Keratinocyte (primary cell): ENCODE data around the gene AGFG2. TPM values are rescaled to one million over a fixed set of nuclear protein-coding genes. Genes with fewer than 3 reads are reported as not detected.

ENCODE experiments used
- DNase-seq: peaks from one replicate; pipeline ENCODE4 v3.0.0-alpha.2; 2011; ENCODE audit warnings: low read depth, missing footprints, low spot score
- FAIRE-seq: peaks from 2 replicates; lab custom pipeline; 2011; peaks lifted over from hg19 to GRCh38; lab: Jason Lieb, UNC
- H2AFZ ChIP-seq: 2 replicates; pipeline ENCODE4 v1.6.0; 2012; ENCODE audit warnings: low read length, control low read depth, inconsistent platforms; ENCODE audit not compliant: control insufficient read depth
- H3K27ac ChIP-seq: 2 replicates; pipeline ENCODE4 v1.5.1; 2011; ENCODE audit warnings: low read length; ENCODE audit not compliant: control insufficient read depth, insufficient read depth
- H3K27me3 ChIP-seq: 3 replicates; pipeline ENCODE4 v1.6.0; 2011; ENCODE audit warnings: low read length; ENCODE audit not compliant: control insufficient read depth, insufficient read depth; ENCODE audit errors: extremely low read depth
- H3K36me3 ChIP-seq, 2 experiments: 2 replicates in 1 of 2; 3 replicates in 1 of 2; pipeline ENCODE4 v1.5.1; 2011; ENCODE audit warnings: low read length in 2 of 2, mild to moderate bottlenecking in 1 of 2; ENCODE audit not compliant: control insufficient read depth in 2 of 2, insufficient read depth in 2 of 2; ENCODE audit errors: extremely low read depth in 1 of 2
- H3K4me1 ChIP-seq: 3 replicates; pipeline ENCODE4 v1.5.1; 2011; ENCODE audit warnings: low read length; ENCODE audit not compliant: control insufficient read depth, insufficient read depth; ENCODE audit errors: extremely low read depth
- H3K4me2 ChIP-seq: 3 replicates; pipeline ENCODE4 v1.6.0; 2011; ENCODE audit warnings: low read depth, low read length; ENCODE audit not compliant: control insufficient read depth, insufficient read depth; ENCODE audit errors: extremely low read depth
- H3K4me3 ChIP-seq, 3 experiments: fragments of 200-600 bp in 1 of 3; sonication (generic) in 1 of 3; 2 replicates in 2 of 3; 3 replicates in 1 of 3; pipeline ENCODE4 v1.5.1; 2011 to 2016; ENCODE audit warnings: low read length in 3 of 3, mild to moderate bottlenecking in 3 of 3, control low read depth in 2 of 3, inconsistent platforms in 1 of 3, low read depth in 1 of 3, mixed read lengths in 1 of 3, mixed run types in 1 of 3, moderate library complexity in 1 of 3; ENCODE audit not compliant: control insufficient read depth in 2 of 3, insufficient read depth in 2 of 3; ENCODE audit errors: extremely low read depth in 1 of 3
- H3K79me2 ChIP-seq: 2 replicates; pipeline ENCODE4 v1.6.0; 2012; ENCODE audit warnings: low read length; ENCODE audit not compliant: control insufficient read depth, insufficient read depth
- H3K9ac ChIP-seq: 3 replicates; pipeline ENCODE4 v1.6.0; 2011; ENCODE audit warnings: low read length; ENCODE audit not compliant: control insufficient read depth, insufficient read depth; ENCODE audit errors: extremely low read depth
- H3K9me1 ChIP-seq: 3 replicates; pipeline ENCODE4 v1.6.0; 2011; ENCODE audit warnings: low read length; ENCODE audit not compliant: control insufficient read depth, insufficient read depth; ENCODE audit errors: extremely low read depth
- H3K9me3 ChIP-seq: 2 replicates; pipeline ENCODE4 v1.5.1; 2012; ENCODE audit warnings: low read depth, low read length; ENCODE audit not compliant: control insufficient read depth
- H4K20me1 ChIP-seq: 3 replicates; pipeline ENCODE4 v1.6.0; 2011; ENCODE audit warnings: low read length; ENCODE audit not compliant: control insufficient read depth, insufficient read depth; ENCODE audit errors: extremely low read depth
- CTCF ChIP-seq, 3 experiments: IDR thresholded peaks in 1 of 3; conservative IDR thresholded peaks in 1 of 3; optimal IDR thresholded peaks in 1 of 3; 2 replicates in 2 of 3; 3 replicates in 1 of 3; pipeline versions ENCODE3 to v1.5.1; 2011; ENCODE audit warnings: low read length in 3 of 3, mild to moderate bottlenecking in 3 of 3, moderate library complexity in 2 of 3, control low read depth in 1 of 3, inconsistent platforms in 1 of 3; ENCODE audit not compliant: insufficient read depth in 2 of 3; ENCODE audit errors: extremely low read depth in 1 of 3
- EZH2 ChIP-seq: IDR thresholded peaks from one replicate; pipeline ENCODE4 v1.6.1; 2012; ENCODE audit warnings: inconsistent platforms, mild to moderate bottlenecking, low read length, moderate library complexity
- dilution Hi-C: fragments of 300-500 bp; cut with MboI; formaldehyde crosslinking; loops from one replicate; pipeline ENCODE4 v1.7.0; 2020; ENCODE audit warnings: low sequenced_read_pairs; ENCODE audit not compliant: extremely low pct_ligation_motif_present
- polyA plus RNA-seq, 5 experiments: library from polyadenylated mRNA; depleted of rRNA in 3 of 5; stranded (reverse) in 3 of 5; stranded (forward) in 1 of 5; unstranded in 1 of 5; fragments of >200 nt; gene quantifications; 1 replicate in 1 of 5; 2 replicates in 3 of 5; 3 replicates in 1 of 5; pipeline versions ENCODE4 v1.2.1 to v1.2.3, GENCODE V29; 2011 to 2012; ENCODE audit warnings: missing spikeins in 2 of 5, low read depth in 1 of 5, low replicate concordance in 1 of 5

The AGFG2 gene
- polyA plus RNA-seq, 1 donor (not counting 4 experiments of a cell fraction or from before 2014, with no cell fraction given) = 3.4 TPM

DNA sequence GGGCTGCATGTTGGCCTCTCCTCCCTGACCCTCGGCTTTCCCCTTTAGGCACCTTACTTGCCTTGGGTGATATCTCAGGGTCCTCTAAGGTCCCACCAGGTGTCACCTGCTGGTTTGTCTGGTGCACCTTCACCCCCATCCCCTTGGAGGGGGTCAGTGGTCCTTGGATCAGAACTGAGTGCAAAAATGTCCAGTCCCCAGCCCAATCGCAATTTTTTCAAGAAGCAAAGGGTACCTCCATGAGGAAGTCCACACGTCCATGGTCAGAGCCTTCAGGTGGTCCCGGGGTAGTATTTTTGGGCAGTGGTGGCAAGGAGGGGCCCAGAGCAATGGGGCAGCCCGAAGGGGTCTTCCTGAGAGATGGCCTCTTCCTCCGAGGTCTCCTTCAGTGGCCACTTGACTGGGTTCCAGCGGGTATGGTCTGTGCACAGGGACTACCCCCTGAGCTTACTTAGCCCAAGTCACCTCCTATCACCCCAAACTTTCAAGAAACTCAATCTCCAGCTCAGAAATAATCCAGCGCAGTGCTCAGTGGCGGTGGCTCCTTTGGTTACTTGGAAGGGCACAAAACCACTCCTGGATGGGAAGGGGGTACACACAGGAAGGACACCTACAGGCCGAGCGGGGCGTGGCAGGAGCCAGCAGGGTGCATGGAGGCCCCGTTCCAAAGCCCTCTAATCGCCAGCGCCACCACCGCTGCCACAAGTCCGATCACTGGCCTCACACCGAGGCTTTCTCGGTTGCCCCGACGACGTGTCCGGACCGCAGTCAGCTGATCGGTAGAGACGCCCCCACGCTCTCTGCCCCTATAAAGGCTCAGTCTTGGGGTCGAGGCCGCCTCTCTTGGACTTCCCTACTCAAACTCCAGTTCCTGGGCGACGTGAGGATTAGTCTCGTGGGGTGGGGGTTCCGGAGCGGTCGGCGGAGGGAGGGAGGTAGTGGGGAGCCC, 30.2 kb downstream of the AGFG2 start:
- no peak overlapping the region for H3K9ac ChIP-seq
- peak overlapping the region; percentile 69 for H3K4me2 ChIP-seq

DNA sequence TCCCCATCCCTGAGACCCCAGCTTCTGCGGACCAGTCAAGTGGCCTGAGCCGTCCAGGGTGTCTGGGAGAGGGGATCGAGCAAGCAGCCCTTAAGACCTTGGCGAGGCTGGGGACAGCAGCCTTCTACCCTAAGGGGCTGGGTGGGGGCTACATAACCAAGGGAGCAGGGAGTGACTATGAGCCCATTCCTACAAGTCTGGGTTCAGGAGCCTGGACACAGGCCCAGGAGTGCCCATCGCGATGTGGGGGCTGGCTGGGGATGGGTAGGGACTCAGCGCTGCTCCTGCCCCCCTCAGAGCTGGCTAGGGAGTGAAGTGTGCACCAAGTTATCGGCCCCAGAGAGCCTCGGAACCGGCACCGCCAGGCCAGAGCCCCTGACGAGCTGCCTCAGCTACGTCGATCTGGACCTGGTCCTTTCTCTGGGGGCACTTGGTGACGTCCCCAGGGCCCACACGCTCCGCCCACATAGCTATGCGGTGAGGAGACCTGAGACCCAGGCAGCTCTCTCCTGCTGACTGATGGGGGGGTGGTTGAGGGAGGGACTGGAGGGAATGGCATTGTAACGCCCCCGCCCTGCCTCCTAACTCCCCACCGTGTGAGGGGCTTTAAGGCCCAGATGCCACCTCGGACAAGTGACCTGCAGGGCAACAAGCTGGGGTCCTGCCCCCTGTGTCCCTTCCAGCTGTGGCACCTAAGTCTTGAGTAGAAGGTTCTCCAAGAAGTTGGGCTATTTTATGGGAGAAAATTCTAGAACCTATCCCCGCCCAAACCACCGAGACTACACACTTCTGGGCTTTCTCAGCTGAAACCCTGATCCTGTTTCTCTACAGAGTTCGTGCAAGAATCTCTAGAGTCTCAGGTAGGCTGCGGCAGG, 32.2 kb downstream of the AGFG2 start:
- Histone ChIP-seq H3K27ac (no peak overlapping the region), H3K4me2 (no peak overlapping the region), H3K9me3 (no peaks in the 10 kb centered on the region), H3K36me3 (peaks cover 0 to 12% of the 10 kb centered on the region in 2 experiments), H4K20me1 (no peaks in the 10 kb centered on the region), H2AFZ (no peak overlapping the region), H3K9me1 (no peaks in the 10 kb centered on the region), H3K79me2 (no peaks in the 10 kb centered on the region), H3K4me1 (peaks cover 3% of the 10 kb centered on the region), H3K4me3 (no peak overlapping the region), H3K27me3 (peaks cover 23% of the 10 kb centered on the region), H3K9ac (no peak overlapping the region)
- no peak for DNase-seq
- dilution Hi-C loops = no loop called here
- TF ChIP-seq EZH2 (no peak), CTCF (optimal IDR thresholded peaks at IDR 0.05 in 1 of 3, IDR thresholded peaks at IDR 0.05 in 1 of 3, conservative IDR thresholded peaks at IDR 0.05 in 1 of 3; ENCODE audit: extremely low read depth in 1 of 3, insufficient read depth in 2 of 3, low read length in 3 of 3) (no peak)
- no peak for FAIRE-seq

More for the DNA sequence above, 30.2 kb downstream of the AGFG2 start:
- no peak overlapping the region for H2AFZ ChIP-seq
- peak; percentile 23 to 46 (median 43) for TF ChIP-seq CTCF (optimal IDR thresholded peaks at IDR 0.05 in 1 of 3, IDR thresholded peaks at IDR 0.05 in 1 of 3, conservative IDR thresholded peaks at IDR 0.05 in 1 of 3; ENCODE audit: extremely low read depth in 1 of 3, insufficient read depth in 2 of 3, low read length in 3 of 3)
- TF ChIP-seq EZH2 = no peak
- peaks cover 3% of the 10 kb centered on the region for H3K4me1 ChIP-seq
- FAIRE-seq (no peak), DNase-seq (no peak)
- H4K20me1 ChIP-seq = no peaks in the 10 kb centered on the region
- dilution Hi-C loops = no loop called here
- no peaks in the 10 kb centered on the region for H3K9me1 ChIP-seq
- H3K36me3 ChIP-seq = peaks cover 0 to 4% of the 10 kb centered on the region in 2 experiments
- H3K4me3 ChIP-seq = no peak overlapping the region
- peaks cover 23% of the 10 kb centered on the region for H3K27me3 ChIP-seq
- H3K79me2 ChIP-seq = no peaks in the 10 kb centered on the region
- H3K27ac ChIP-seq = no peak overlapping the region
- no peaks in the 10 kb centered on the region for H3K9me3 ChIP-seq
